ENCODE measurements around the gene AS3MT. TPM values are rescaled to one million over a fixed set of nuclear protein-coding genes. Genes with fewer than 3 reads are reported as not detected.
"Not testable (repeated sequence)": the region's sequence is repeated elsewhere in the genome, so short reads cannot be mapped to it uniquely, and the experiment has no call there.

AS3MT gene
- polyA plus RNA-seq, 1 experiment, result 3.0 TPM

GRCh38 chr10:102845352-102845902 lies 23.8 kb upstream of the AS3MT start:
- POLR2A ChIA-PET, result no interaction called here
- no peaks in the 10 kb centered on the region; the same call in 1 of the 2 replicates for H3K27me3 ChIP-seq (ENCODE audit: control insufficient read depth, insufficient read depth, low read length)
- H3K4me3 ChIP-seq (ENCODE audit: low read depth, low read length), result no peak overlapping the region
- H3K36me3 ChIP-seq (ENCODE audit: control insufficient read depth, insufficient read depth, low read length), result no peaks in the 10 kb centered on the region
- CTCF ChIA-PET, result interaction anchor here (3.0 kb wide), 1 partner anchor 72 kb away, joined by 9 read pairs; the partner anchor contains the start of gene CNNM2
- no peak for TF ChIP-seq CTCF (IDR thresholded peaks at IDR 0.05; ENCODE audit: insufficient read depth, low read depth, low read length)
- no peak for DNase-seq (ENCODE audit: low read depth)

GRCh38 chr10:102850025-102850518 lies 19.2 kb upstream of the AS3MT start:
- ChIA-PET POLR2A (no interaction called here), CTCF (interaction anchor here (0.6 to 1.0 kb wide), 4 partner anchors 15 to 481 kb away, joined by 3 read pairs; no protein-coding TSS in a partner anchor)
- no peak for TF ChIP-seq CTCF (IDR thresholded peaks at IDR 0.05; ENCODE audit: insufficient read depth, low read depth, low read length)
- H3K27me3 ChIP-seq (ENCODE audit: control insufficient read depth, insufficient read depth, low read length), result no peaks in the 10 kb centered on the region
- no peak for DNase-seq (ENCODE audit: low read depth)
- no peaks in the 10 kb centered on the region for H3K36me3 ChIP-seq (ENCODE audit: control insufficient read depth, insufficient read depth, low read length)
- no peak overlapping the region for H3K4me3 ChIP-seq (ENCODE audit: low read depth, low read length)

DNA sequence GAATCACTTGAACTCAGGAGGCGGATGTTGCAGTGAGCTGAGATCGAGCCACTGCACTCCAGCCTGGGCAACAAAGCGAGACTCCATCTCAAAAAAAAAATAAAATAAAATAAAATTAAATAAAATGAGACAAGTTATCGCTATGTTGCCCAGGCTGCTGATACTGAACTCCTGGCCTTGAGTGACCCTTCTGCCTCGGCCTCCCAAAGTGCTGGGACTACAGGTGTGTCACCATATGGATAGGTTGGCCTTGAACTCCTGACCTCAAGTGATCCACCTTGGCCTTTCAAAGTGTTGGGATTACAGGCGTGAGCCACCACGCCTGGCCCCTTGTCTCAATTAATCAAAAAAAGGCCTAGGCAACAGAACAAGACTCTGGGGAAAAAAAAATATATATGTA lies 16.0 kb upstream of the AS3MT start:
- DNase-seq (ENCODE audit: low read depth); H3K27me3 ChIP-seq (ENCODE audit: control insufficient read depth, insufficient read depth, low read length); POLR2A ChIA-PET; H3K36me3 ChIP-seq (ENCODE audit: control insufficient read depth, insufficient read depth, low read length); H3K4me3 ChIP-seq (ENCODE audit: low read depth, low read length); CTCF ChIA-PET: not testable (repeated sequence)

GRCh38 chr10:102855731-102856436 lies 13.4 kb upstream of the AS3MT start:
- H3K4me3 ChIP-seq (ENCODE audit: low read depth, low read length); POLR2A ChIA-PET; H3K27me3 ChIP-seq (ENCODE audit: control insufficient read depth, insufficient read depth, low read length); H3K36me3 ChIP-seq (ENCODE audit: control insufficient read depth, insufficient read depth, low read length): not testable (repeated sequence)
- DNase-seq (ENCODE audit: low read depth), result peak; percentile 75
- CTCF ChIA-PET, result interaction anchor here (0.7 to 1.4 kb wide), 2 partner anchors 46 to 47 kb away, joined by 4 to 6 read pairs; no protein-coding TSS in a partner anchor

DNA sequence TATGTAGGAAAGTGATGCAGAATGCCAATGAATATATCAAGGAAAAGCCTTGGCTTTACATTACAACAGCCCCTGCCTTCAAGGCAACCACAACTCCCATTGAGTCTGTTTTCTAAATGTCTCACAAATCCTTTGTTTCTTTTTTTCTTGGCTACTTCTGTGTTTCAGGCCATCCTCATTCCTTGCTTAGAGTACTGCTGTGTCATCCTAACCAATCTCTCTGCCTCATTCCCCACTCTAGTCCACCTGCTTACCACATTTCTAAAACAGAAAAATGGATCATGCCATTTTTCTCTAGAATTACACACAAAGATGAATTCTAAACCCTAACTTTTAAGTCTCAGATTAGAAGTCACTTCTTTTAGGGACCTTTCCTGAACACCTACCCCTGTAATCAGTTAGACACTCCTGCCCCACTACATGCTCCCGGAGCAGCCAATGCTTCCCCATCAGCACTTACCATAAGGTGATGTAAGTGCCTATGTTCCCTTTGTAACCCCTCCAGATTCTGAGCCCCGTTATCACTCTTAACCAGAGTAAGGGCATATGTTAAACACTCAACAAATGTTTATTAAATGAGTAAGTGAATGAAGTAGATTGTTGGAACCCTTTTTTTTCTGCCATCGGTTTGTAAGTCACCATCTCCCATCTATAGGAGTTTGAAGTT lies 12.4 kb upstream of the AS3MT start:
- TF ChIP-seq CTCF (IDR thresholded peaks at IDR 0.05; ENCODE audit: insufficient read depth, low read depth, low read length), result no peak
- Histone ChIP-seq H3K4me3 (ENCODE audit: low read depth, low read length) (no peak overlapping the region), H3K36me3 (ENCODE audit: control insufficient read depth, insufficient read depth, low read length) (no peaks in the 10 kb centered on the region), H3K27me3 (ENCODE audit: control insufficient read depth, insufficient read depth, low read length) (no peaks in the 10 kb centered on the region)
- no peak for DNase-seq (ENCODE audit: low read depth)
- ChIA-PET POLR2A (no interaction called here), CTCF (interaction anchor here (1.4 kb wide), 1 partner anchor 46 kb away, joined by 6 read pairs; no protein-coding TSS in a partner anchor)

- CTCF ChIA-PET, result no interaction called here
- H3K27me3 ChIP-seq (ENCODE audit: control insufficient read depth, insufficient read depth, low read length), result no peaks in the 10 kb centered on the region
- no peaks in the 10 kb centered on the region; the same call in 1 of the 2 replicates for H3K36me3 ChIP-seq (ENCODE audit: control insufficient read depth, insufficient read depth, low read length)
- no peak overlapping the region for H3K4me3 ChIP-seq (ENCODE audit: low read depth, low read length)
- TF ChIP-seq CTCF (IDR thresholded peaks at IDR 0.05; ENCODE audit: insufficient read depth, low read depth, low read length), result no peak
- POLR2A ChIA-PET, result interaction anchor here (0.6 kb wide), 1 partner anchor 22 kb away, joined by 3 read pairs; no protein-coding TSS in a partner anchor
- DNase-seq (ENCODE audit: low read depth), result no peak
Measured at GRCh38 chr10:102859911-102860310, 9.4 kb upstream of the AS3MT start.
